HepG2 (cell line): ENCODE data around the gene MATR3. TPM values are rescaled to one million over a fixed set of nuclear protein-coding genes. Genes with fewer than 3 reads are reported as not detected.
A peak's percentile ranks its signal among the peaks of the same experiment; 100 is the strongest.

Experiments used
- ATAC-seq: fragments of 200-7000 bp; cut with Tn5 transposase; 3 replicates; pipeline ENCODE4 v1.9.1; 2020; ENCODE audit warnings: mild to moderate bottlenecking, moderate library complexity
- BruUV-seq: library from RNA; stranded (reverse); fragments of 400-500 nt; replicated peaks from 2 replicates; lab custom pipeline; 2021; lab: Mats Ljungman, UMichigan
- CTCF ChIA-PET: fragments of 300-600 bp; formaldehyde crosslinking; extraction: SDS; loops from one replicate; lab custom pipeline; 2021; ENCODE audit warnings: low total read pairs, inconsistent platforms, low intra/inter-chr PET ratio; lab: Yijun Ruan, JAX
- POLR2A ChIA-PET: fragments of 350-600 bp; sonication (Branson Sonifier 250); formaldehyde crosslinking; loops from one replicate; lab custom pipeline; 2020; ENCODE audit warnings: antibody characterized with exemption, inconsistent platforms; lab: Yijun Ruan, JAX
- DNase-seq: peaks from one replicate; pipeline ENCODE4 v3.0.0-alpha.2; 2015; ENCODE audit warnings: low spot score
- FAIRE-seq: peaks from 3 replicates; lab custom pipeline; 2011; peaks lifted over from hg19 to GRCh38; lab: Jason Lieb, UNC
- H2AFZ ChIP-seq: one replicate; pipeline ENCODE4 v1.6.1; 2011; ENCODE audit warnings: low read length, inconsistent platforms
- H3K27ac ChIP-seq: fragments of 300-600 bp; 3 replicates; pipeline ENCODE4 v1.8.0; 2011; ENCODE audit warnings: mixed run types, mild to moderate bottlenecking, mixed read lengths, low read length, inconsistent platforms; ENCODE audit not compliant: insufficient read depth; ENCODE audit errors: extremely low read length
- H3K27me3 ChIP-seq, 2 experiments: fragments of 200-600 bp in 1 of 2; 2 replicates in 1 of 2; 3 replicates in 1 of 2; pipeline versions ENCODE4 v1.6.0 to v1.8.0; 2011; ENCODE audit warnings: low read length in 2 of 2, mild to moderate bottlenecking in 2 of 2, moderate library complexity in 2 of 2, inconsistent platforms in 1 of 2; ENCODE audit not compliant: insufficient read depth in 2 of 2, control insufficient read depth in 1 of 2
- H3K36me3 ChIP-seq, 2 experiments: fragments of 200-600 bp in 1 of 2; replicated peaks in 1 of 2; 2 replicates in 1 of 2; 3 replicates in 1 of 2; pipeline versions ENCODE4 v1.5.1 to v1.8.0; 2011; ENCODE audit warnings: low read length in 2 of 2, inconsistent platforms in 1 of 2; ENCODE audit not compliant: insufficient read depth in 2 of 2, control insufficient read depth in 1 of 2
- H3K4me1 ChIP-seq: 2 replicates; pipeline ENCODE4 v1.5.1; 2012; ENCODE audit warnings: low read length, inconsistent platforms; ENCODE audit not compliant: insufficient read depth
- H3K4me2 ChIP-seq: 2 replicates; pipeline ENCODE4 v1.6.0; 2011; ENCODE audit warnings: low read depth, low read length, inconsistent platforms
- H3K4me3 ChIP-seq, 3 experiments: fragments of 200-600 bp in 1 of 3; sonication (generic), shearing (Covaris generic) in 1 of 3; replicated peaks in 1 of 3; 2 replicates each; pipeline ENCODE4 v1.5.1; 2011 to 2016; ENCODE audit warnings: low read length in 3 of 3, inconsistent platforms in 2 of 3, low read depth in 2 of 3, mild to moderate bottlenecking in 2 of 3, control low read depth in 1 of 3, mixed read lengths in 1 of 3; ENCODE audit not compliant: insufficient read depth in 1 of 3
- H3K79me2 ChIP-seq: one replicate; pipeline ENCODE4 v1.6.1; 2011; ENCODE audit warnings: low read length, inconsistent platforms; ENCODE audit not compliant: insufficient read depth
- H3K9ac ChIP-seq: 2 replicates; pipeline ENCODE4 v1.6.0; 2011; ENCODE audit warnings: mild to moderate bottlenecking, low read depth, low read length, inconsistent platforms; ENCODE audit not compliant: insufficient read depth
- H3K9me3 ChIP-seq: 2 replicates; pipeline ENCODE4 v1.5.1; 2012; ENCODE audit warnings: mild to moderate bottlenecking, low read length
- H4K20me1 ChIP-seq: 2 replicates; pipeline ENCODE4 v1.6.0; 2011; ENCODE audit warnings: inconsistent platforms, mild to moderate bottlenecking, low read length, moderate library complexity; ENCODE audit not compliant: insufficient read depth
- KLF16 ChIP-seq, 2 experiments: sonication (generic) in 1 of 2; formaldehyde crosslinking in 1 of 2; IDR thresholded peaks; 2 replicates each; pipeline versions ENCODE4 v1.6.1 to v1.8.0; 2016 to 2023; ENCODE audit warnings: missing genetic modification reagents in 2 of 2, missing compliant biosample characterization in 1 of 2
- ZFP36 ChIP-seq: fragments of 150-350 bp; IDR thresholded peaks from 2 replicates; pipeline ENCODE4 v1.6.1; 2018; ENCODE audit warnings: borderline replicate concordance, low read length, low read depth; ENCODE audit not compliant: partially characterized antibody
- ZMYM3 ChIP-seq: sonication (generic); formaldehyde crosslinking; IDR thresholded peaks from 2 replicates; pipeline ENCODE4 v1.5.1; 2020; ENCODE audit warnings: mild to moderate bottlenecking, missing genetic modification reagents
- ZNF841 ChIP-seq: sonication (generic); formaldehyde crosslinking; IDR thresholded peaks from 2 replicates; pipeline ENCODE4 v1.8.1; 2023; ENCODE audit warnings: missing genetic modification reagents, borderline replicate concordance
- WGBS: methylation state at CpG from one replicate; pipeline ENCODE4 v1.1.6; 2017; ENCODE audit warnings: low lambda C conversion rate; 5-methylcytosine and 5-hydroxymethylcytosine counted together
- in situ Hi-C: cut with HindIII; loops from 2 replicates; pipeline ENCODE4 v1.10.0; 2017; ENCODE audit warnings: low pct_unique_long_range_greater_than_20kb; ENCODE audit not compliant: extremely low pct_ligation_motif_present
- intact Hi-C: fragments of 100-400 bp; cut with micrococcal nuclease; formaldehyde crosslinking; loops from one replicate; pipeline ENCODE4 v1.10.0; 2022; ENCODE audit not compliant: unreplicated experiment
- polyA plus RNA-seq, 8 experiments: library from polyadenylated mRNA; depleted of rRNA in 3 of 8; stranded (reverse) in 7 of 8; unstranded in 1 of 8; fragments of >200 nt; fragmentation: Illumina TruSeq in 4 of 8; extraction: Trizol in 4 of 8; gene quantifications; 2 replicates each; pipeline versions ENCODE4 v1.2.1 to v1.2.3, GENCODE V29; 2011 to 2016; ENCODE audit warnings: low read depth in 4 of 8, missing spikeins in 1 of 8, mixed read lengths in 1 of 8; ENCODE audit not compliant: insufficient read depth in 1 of 8
- total RNA-seq, 5 experiments: library from RNA; depleted of rRNA; stranded (reverse); fragments of >200 nt; fragmentation: Illumina TruSeq; extraction: Trizol; gene quantifications; 2 replicates each; pipeline ENCODE4 v1.2.3, GENCODE V29; 2016; ENCODE audit warnings: low read depth in 1 of 5
- TF ChIP-seq, protein P1 (sequence below): sonication (generic); formaldehyde crosslinking; IDR thresholded peaks from 2 replicates; pipeline ENCODE4 v1.4.0; 2020; ENCODE audit warnings: missing genetic modification reagents, borderline replicate concordance
- TF ChIP-seq, protein P2 (sequence below): sonication (generic); formaldehyde crosslinking; IDR thresholded peaks from 2 replicates; pipeline ENCODE4 v1.5.1; 2020; ENCODE audit warnings: mild to moderate bottlenecking, missing genetic modification reagents, moderate library complexity

The MATR3 gene
- total and polyA plus RNA-seq, 2 of the 13 experiments (the other 11 are each of a cell fraction or from before 2014, with no cell fraction given), result 94.2 to 341 TPM

DNA sequence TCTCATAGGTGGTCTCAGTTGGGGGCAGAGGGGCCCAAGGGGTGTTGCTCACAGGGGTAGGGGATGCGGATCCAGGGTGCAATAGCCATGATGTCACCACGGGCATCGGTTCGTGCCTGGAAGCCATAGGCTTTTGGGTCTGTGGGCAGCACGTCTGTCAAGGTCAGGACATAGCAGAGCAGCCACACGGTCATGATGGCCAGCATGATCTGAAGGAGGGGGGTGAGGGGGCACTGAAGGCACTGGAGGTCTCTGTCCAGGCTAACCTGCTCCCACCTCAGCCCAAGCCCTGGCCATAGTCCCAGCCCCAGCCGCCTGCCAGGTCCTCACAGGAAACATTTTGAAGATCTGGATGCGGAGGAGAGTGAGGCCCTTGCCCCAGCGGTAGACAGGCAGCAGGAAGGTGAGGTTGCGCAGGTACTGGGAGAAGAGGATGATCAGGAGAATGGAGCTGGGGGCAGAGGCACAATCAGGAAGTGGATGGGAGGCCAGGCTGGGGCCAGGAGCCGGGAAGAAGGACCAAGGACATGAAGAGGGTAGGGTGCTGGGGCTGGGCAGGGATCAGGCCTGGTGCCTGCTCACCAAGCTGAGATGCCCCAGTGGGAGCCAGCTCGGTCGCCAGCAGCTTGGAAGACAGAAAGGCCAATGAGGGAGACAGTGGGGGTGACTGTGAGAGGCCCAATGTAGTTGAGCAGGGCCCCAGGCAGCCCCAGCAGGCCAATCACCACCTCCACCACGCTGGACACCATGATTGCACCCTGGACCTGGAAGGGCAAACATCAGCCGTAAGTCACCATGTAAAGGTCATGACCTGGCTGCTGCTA, 86.3 kb downstream of the MATR3 start:
- H3K79me2 ChIP-seq, result peaks cover 16% of the 10 kb centered on the region
- ChIA-PET POLR2A (no interaction called here), CTCF (no interaction called here)
- DNase-seq, result no peak
- 92% methylated on average over 8 of the region's 15 CpGs for WGBS
- FAIRE-seq, result no peak
- no peak overlapping the region; a peak in 1 of 6 replicates for H3K4me3 ChIP-seq
- no peak for ATAC-seq
- no peaks in the 10 kb centered on the region for H3K9me3 ChIP-seq
- peaks cover 0 to 5% of the 10 kb centered on the region in 2 experiments; a peak in 2 of 5 replicates for H3K36me3 ChIP-seq
- H3K4me1 ChIP-seq, result peaks cover 36% of the 10 kb centered on the region
- no peak overlapping the region for H3K4me2 ChIP-seq
- TF ChIP-seq ZMYM3 (peak; percentile 81), ZNF841 (CRISPR knock-in tag) (no peak), KLF16 (CRISPR knock-in tag; IDR thresholded peaks at IDR 0.05) (no peak), ZFP36 (peak; percentile 95)
- TF ChIP-seq, protein P1, sequence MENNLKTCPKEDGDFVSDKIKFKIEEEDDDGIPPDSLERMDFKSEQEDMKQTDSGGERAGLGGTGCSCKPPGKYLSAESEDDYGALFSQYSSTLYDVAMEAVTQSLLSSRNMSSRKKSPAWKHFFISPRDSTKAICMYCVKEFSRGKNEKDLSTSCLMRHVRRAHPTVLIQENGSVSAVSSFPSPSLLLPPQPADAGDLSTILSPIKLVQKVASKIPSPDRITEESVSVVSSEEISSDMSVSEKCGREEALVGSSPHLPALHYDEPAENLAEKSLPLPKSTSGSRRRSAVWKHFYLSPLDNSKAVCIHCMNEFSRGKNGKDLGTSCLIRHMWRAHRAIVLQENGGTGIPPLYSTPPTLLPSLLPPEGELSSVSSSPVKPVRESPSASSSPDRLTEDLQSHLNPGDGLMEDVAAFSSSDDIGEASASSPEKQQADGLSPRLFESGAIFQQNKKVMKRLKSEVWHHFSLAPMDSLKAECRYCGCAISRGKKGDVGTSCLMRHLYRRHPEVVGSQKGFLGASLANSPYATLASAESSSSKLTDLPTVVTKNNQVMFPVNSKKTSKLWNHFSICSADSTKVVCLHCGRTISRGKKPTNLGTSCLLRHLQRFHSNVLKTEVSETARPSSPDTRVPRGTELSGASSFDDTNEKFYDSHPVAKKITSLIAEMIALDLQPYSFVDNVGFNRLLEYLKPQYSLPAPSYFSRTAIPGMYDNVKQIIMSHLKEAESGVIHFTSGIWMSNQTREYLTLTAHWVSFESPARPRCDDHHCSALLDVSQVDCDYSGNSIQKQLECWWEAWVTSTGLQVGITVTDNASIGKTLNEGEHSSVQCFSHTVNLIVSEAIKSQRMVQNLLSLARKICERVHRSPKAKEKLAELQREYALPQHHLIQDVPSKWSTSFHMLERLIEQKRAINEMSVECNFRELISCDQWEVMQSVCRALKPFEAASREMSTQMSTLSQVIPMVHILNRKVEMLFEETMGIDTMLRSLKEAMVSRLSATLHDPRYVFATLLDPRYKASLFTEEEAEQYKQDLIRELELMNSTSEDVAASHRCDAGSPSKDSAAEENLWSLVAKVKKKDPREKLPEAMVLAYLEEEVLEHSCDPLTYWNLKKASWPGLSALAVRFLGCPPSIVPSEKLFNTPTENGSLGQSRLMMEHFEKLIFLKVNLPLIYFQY (CRISPR knock-in tag), result no peak
- TF ChIP-seq, protein P2, sequence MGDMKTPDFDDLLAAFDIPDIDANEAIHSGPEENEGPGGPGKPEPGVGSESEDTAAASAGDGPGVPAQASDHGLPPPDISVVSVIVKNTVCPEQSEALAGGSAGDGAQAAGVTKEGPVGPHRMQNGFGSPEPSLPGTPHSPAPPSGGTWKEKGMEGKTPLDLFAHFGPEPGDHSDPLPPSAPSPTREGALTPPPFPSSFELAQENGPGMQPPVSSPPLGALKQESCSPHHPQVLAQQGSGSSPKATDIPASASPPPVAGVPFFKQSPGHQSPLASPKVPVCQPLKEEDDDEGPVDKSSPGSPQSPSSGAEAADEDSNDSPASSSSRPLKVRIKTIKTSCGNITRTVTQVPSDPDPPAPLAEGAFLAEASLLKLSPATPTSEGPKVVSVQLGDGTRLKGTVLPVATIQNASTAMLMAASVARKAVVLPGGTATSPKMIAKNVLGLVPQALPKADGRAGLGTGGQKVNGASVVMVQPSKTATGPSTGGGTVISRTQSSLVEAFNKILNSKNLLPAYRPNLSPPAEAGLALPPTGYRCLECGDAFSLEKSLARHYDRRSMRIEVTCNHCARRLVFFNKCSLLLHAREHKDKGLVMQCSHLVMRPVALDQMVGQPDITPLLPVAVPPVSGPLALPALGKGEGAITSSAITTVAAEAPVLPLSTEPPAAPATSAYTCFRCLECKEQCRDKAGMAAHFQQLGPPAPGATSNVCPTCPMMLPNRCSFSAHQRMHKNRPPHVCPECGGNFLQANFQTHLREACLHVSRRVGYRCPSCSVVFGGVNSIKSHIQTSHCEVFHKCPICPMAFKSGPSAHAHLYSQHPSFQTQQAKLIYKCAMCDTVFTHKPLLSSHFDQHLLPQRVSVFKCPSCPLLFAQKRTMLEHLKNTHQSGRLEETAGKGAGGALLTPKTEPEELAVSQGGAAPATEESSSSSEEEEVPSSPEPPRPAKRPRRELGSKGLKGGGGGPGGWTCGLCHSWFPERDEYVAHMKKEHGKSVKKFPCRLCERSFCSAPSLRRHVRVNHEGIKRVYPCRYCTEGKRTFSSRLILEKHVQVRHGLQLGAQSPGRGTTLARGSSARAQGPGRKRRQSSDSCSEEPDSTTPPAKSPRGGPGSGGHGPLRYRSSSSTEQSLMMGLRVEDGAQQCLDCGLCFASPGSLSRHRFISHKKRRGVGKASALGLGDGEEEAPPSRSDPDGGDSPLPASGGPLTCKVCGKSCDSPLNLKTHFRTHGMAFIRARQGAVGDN (CRISPR knock-in tag), result 0 out of 2 replicates have a peak, but pooled peaks have one; percentile 11
- in situ Hi-C loops (no loop called here), intact Hi-C loops (no loop called here)
- H3K9ac ChIP-seq, result no peak overlapping the region
- no peak overlapping the region for H3K27ac ChIP-seq
- no peaks in the 10 kb centered on the region for H4K20me1 ChIP-seq
- H3K27me3 ChIP-seq, result no peaks in the 10 kb centered on the region; a peak in 1 of 5 replicates
- no peak overlapping the region for H2AFZ ChIP-seq
- BruUV-seq, result no TSS peak
